NCI-H128 (cell line): ENCODE results near the gene PPFIBP2.

Experiments used
- DNase-seq: peaks from one replicate; lab custom pipeline; 2025; ENCODE audit not compliant: unreplicated experiment; lab: John Stamatoyannopoulos, UW

Gene PPFIBP2

GRCh38 chr11:7621090-7621489 is 107.3 kb downstream of the PPFIBP2 start:
- no peak for DNase-seq

GRCh38 chr11:7621554-7621953 is 107.8 kb downstream of the PPFIBP2 start:
- no peak for DNase-seq

- DNase-seq, result no peak
Observed at GRCh38 chr11:7622721-7623120, 108.9 kb downstream of the PPFIBP2 start.

GRCh38 chr11:7628660-7629059 is 114.9 kb downstream of the PPFIBP2 start:
- DNase-seq, result no peak

- DNase-seq, result no peak
Observed at GRCh38 chr11:7630002-7630401, 116.2 kb downstream of the PPFIBP2 start.

GRCh38 chr11:7632211-7632610 is 118.4 kb downstream of the PPFIBP2 start:
- no peak for DNase-seq

- no peak for DNase-seq
Observed at GRCh38 chr11:7635137-7635536, 121.3 kb downstream of the PPFIBP2 start.

- DNase-seq, result no peak
Observed at GRCh38 chr11:7635708-7636107, 121.9 kb downstream of the PPFIBP2 start.

GRCh38 chr11:7636350-7636749 is 122.6 kb downstream of the PPFIBP2 start:
- DNase-seq, result no peak

- no peak for DNase-seq
Observed at GRCh38 chr11:7637447-7638157, 123.8 kb downstream of the PPFIBP2 start.

GRCh38 chr11:7638710-7639642 is 125.2 kb downstream of the PPFIBP2 start:
- no peak for DNase-seq

GRCh38 chr11:7639643-7640025 is 125.8 kb downstream of the PPFIBP2 start:
- DNase-seq, result no peak

GRCh38 chr11:7640816-7641215 is 127.0 kb downstream of the PPFIBP2 start:
- no peak for DNase-seq

- no peak for DNase-seq
Observed at GRCh38 chr11:7642747-7643146, 128.9 kb downstream of the PPFIBP2 start.

- DNase-seq, result no peak
Observed at GRCh38 chr11:7643314-7643713, 129.5 kb downstream of the PPFIBP2 start.

GRCh38 chr11:7645206-7645605 is 131.4 kb downstream of the PPFIBP2 start:
- DNase-seq, result no peak

- no peak for DNase-seq
Observed at GRCh38 chr11:7646866-7647265, 133.1 kb downstream of the PPFIBP2 start.

- DNase-seq, result no peak
Observed at GRCh38 chr11:7648264-7648663, 134.5 kb downstream of the PPFIBP2 start.

GRCh38 chr11:7651140-7651551 is 137.3 kb downstream of the PPFIBP2 start:
- DNase-seq, result no peak

- DNase-seq, result no peak
Observed at GRCh38 chr11:7651700-7652099, 137.9 kb downstream of the PPFIBP2 start.

GRCh38 chr11:7654195-7654705 is 140.5 kb downstream of the PPFIBP2 start:
- DNase-seq, result no peak
